Transverse colon (tissue), 4 donors: ENCODE measurements around the gene ELP5. TPM values are rescaled to one million over a fixed set of nuclear protein-coding genes. Genes with fewer than 3 reads are reported as not detected.
A peak's percentile ranks its signal among the peaks of the same experiment; 100 is the strongest.

Experiments used
- DNase-seq: peaks from one replicate; pipeline ENCODE4 v3.0.0-alpha.2; 2019
- H3K27ac ChIP-seq, 4 donors: fragments of 200-600 bp; sonication (generic); 2 replicates each; pipeline ENCODE4 v1.5.1; 2016 to 2018; ENCODE audit warnings: inconsistent platforms in 4 of 4
- H3K27me3 ChIP-seq: fragments of 200-600 bp; sonication (generic); 2 replicates; pipeline ENCODE4 v1.5.1; 2017; ENCODE audit warnings: inconsistent platforms
- H3K36me3 ChIP-seq, 4 donors: fragments of 200-600 bp; sonication (generic); 2 replicates each; pipeline ENCODE4 v1.5.1; 2017 to 2019; ENCODE audit warnings: inconsistent platforms in 4 of 4
- H3K4me1 ChIP-seq, 4 donors: fragments of 200-600 bp; sonication (generic); 2 replicates each; pipeline ENCODE4 v1.5.1; 2017 to 2020; ENCODE audit warnings: inconsistent platforms in 4 of 4
- H3K4me3 ChIP-seq, 4 donors: fragments of 200-600 bp; sonication (generic); 1 replicate in 1 of 4; 2 replicates in 3 of 4; pipeline versions ENCODE4 v1.5.1 to v1.6.1; 2017 to 2019; ENCODE audit warnings: inconsistent platforms in 4 of 4
- H3K9me3 ChIP-seq, 2 donors: fragments of 200-600 bp; sonication (generic); 2 replicates each; pipeline ENCODE4 v1.5.1; 2017 to 2019; ENCODE audit warnings: inconsistent platforms in 2 of 2
- CTCF ChIP-seq, 5 experiments: fragments of 200-600 bp in 3 of 5; fragments of 450-650 bp in 2 of 5; sonication (generic) in 3 of 5; IDR thresholded peaks; 1 replicate in 2 of 5; 2 replicates in 3 of 5; pipeline ENCODE4 v1.5.1; 2016 to 2017; ENCODE audit warnings: antibody characterized with exemption in 5 of 5, inconsistent platforms in 3 of 5, mild to moderate bottlenecking in 2 of 5, moderate library complexity in 1 of 5
- EP300 ChIP-seq: sonication (generic); formaldehyde crosslinking; IDR thresholded peaks from one replicate; pipeline ENCODE4 v1.6.1; 2017; ENCODE audit warnings: antibody characterized with exemption, low read depth
- POLR2A ChIP-seq: fragments of 450-650 bp; IDR thresholded peaks from one replicate; pipeline ENCODE4 v1.6.1; 2016; ENCODE audit warnings: antibody characterized with exemption, mild to moderate bottlenecking, moderate library complexity
- POLR2AphosphoS5 ChIP-seq, 3 donors: sonication (generic); formaldehyde crosslinking; IDR thresholded peaks; one replicate each; pipeline ENCODE4 v1.6.1; 2016; ENCODE audit warnings: antibody characterized with exemption in 3 of 3
- WGBS, 2 donors: methylation state at CpG; one replicate each; pipeline ENCODE4 v1.1.5; 2018; ENCODE audit warnings: low coverage in 1 of 2; 5-methylcytosine and 5-hydroxymethylcytosine counted together
- in situ Hi-C, 4 donors: fragments of 200-750 bp; cut with MboI; loops; one replicate each; pipeline versions ENCODE4 v1.15.0 to v1.15.1; 2017; ENCODE audit warnings: low sequenced_read_pairs in 3 of 4, low pct_ligation_motif_present in 1 of 4, low pct_unique_long_range_greater_than_20kb in 1 of 4
- intact Hi-C: fragments of 100-400 bp; cut with DNase I; formaldehyde crosslinking; loops from one replicate; pipeline ENCODE4 v1.15.1; 2023; ENCODE audit warnings: low total_unique reads
- total RNA-seq, 4 donors: library from RNA; depleted of rRNA; stranded (reverse); fragments of >200 nt; gene quantifications; one replicate each; pipeline ENCODE4 v1.1.0, GENCODE V29; 2016

Gene ELP5
- total RNA-seq, 4 donors from 2014 or later, result 4.9 to 36.2 (median 30.3) TPM

GRCh38 chr17:7224661-7225111 lies 27.3 kb upstream of the ELP5 start:
- TF ChIP-seq EP300 (no peak), POLR2A (no peak), POLR2AphosphoS5 (IDR thresholded peaks at IDR 0.05) (no peak), CTCF (IDR thresholded peaks at IDR 0.05) (no peak)
- H3K9me3 ChIP-seq, result no peaks in the 10 kb centered on the region
- 79% methylated on average over 15 of the region's 15 CpGs; no CpG with 5 or more reads in 1 of the 2 donors for WGBS, 2 donors
- H3K36me3 ChIP-seq, result peaks cover 0 to 38% (median 10%) of the 10 kb centered on the region in 4 donors
- intact Hi-C loops, result no loop called here
- no peak for DNase-seq
- in situ Hi-C loops, result loop anchor here in 1 of 4 donors (25.0 kb wide), 1 partner anchor 913 kb away; no protein-coding TSS in a partner anchor
- peaks cover 9 to 17% (median 15%) of the 10 kb centered on the region in 4 donors for H3K4me1 ChIP-seq
- H3K4me3 ChIP-seq, result no peak overlapping the region
- peak overlapping the region in 1 of 4 donors; percentile 11 for H3K27ac ChIP-seq
- H3K27me3 ChIP-seq, result no peaks in the 10 kb centered on the region

- intact Hi-C loops (no loop called here), in situ Hi-C loops (loop anchor here in 1 of 4 donors (25.0 kb wide), 1 partner anchor 911 kb away; no protein-coding TSS in a partner anchor)
- Histone ChIP-seq H3K4me1 (peaks cover 7 to 10% (median 8%) of the 10 kb centered on the region in 4 donors), H3K27me3 (no peaks in the 10 kb centered on the region), H3K36me3 (peaks cover 0 to 38% (median 13%) of the 10 kb centered on the region in 4 donors), H3K9me3 (no peaks in the 10 kb centered on the region), H3K27ac (peak overlapping the region in 1 of 4 donors; percentile 11), H3K4me3 (no peak overlapping the region)
- DNase-seq, result no peak
- 73 to 83% methylated on average over 3 to 18 of the region's 21 CpGs for WGBS, 2 donors
- TF ChIP-seq POLR2A (no peak), CTCF (IDR thresholded peaks at IDR 0.05) (no peak), POLR2AphosphoS5 (IDR thresholded peaks at IDR 0.05) (no peak), EP300 (no peak)
Observed at GRCh38 chr17:7225711-7226331, 26.2 kb upstream of the ELP5 start.

GRCh38 chr17:7226721-7227710 lies 25.0 kb upstream of the ELP5 start:
- Histone ChIP-seq H3K27ac (no peak overlapping the region), H3K36me3 (peaks cover 0 to 38% (median 13%) of the 10 kb centered on the region in 4 donors), H3K9me3 (no peaks in the 10 kb centered on the region), H3K4me3 (no peak overlapping the region), H3K4me1 (peaks cover 0 to 7% (median 3%) of the 10 kb centered on the region in 4 donors), H3K27me3 (no peaks in the 10 kb centered on the region)
- intact Hi-C loops (no loop called here), in situ Hi-C loops (loop anchor here in 1 of 4 donors (25.0 kb wide), 1 partner anchor 910 kb away; no protein-coding TSS in a partner anchor)
- 61 to 92% methylated on average over 2 to 30 of the region's 31 CpGs for WGBS, 2 donors
- TF ChIP-seq EP300 (no peak), POLR2A (no peak), CTCF (IDR thresholded peaks at IDR 0.05) (no peak), POLR2AphosphoS5 (IDR thresholded peaks at IDR 0.05) (no peak)
- no peak for DNase-seq

- peaks cover 15 to 22% (median 17%) of the 10 kb centered on the region in 4 donors for H3K4me1 ChIP-seq
- intact Hi-C loops (no loop called here), in situ Hi-C loops (loop anchor here in 1 of 4 donors (25.0 kb wide), 1 partner anchor 908 kb away; no protein-coding TSS in a partner anchor)
- H3K36me3 ChIP-seq, result peaks cover 0 to 30% (median 12%) of the 10 kb centered on the region in 4 donors
- no peak for DNase-seq
- no peaks in the 10 kb centered on the region for H3K27me3 ChIP-seq
- H3K9me3 ChIP-seq, result no peaks in the 10 kb centered on the region
- WGBS, 2 donors, result 50 to 92% methylated on average over 1 to 14 of the region's 14 CpGs
- TF ChIP-seq POLR2AphosphoS5 (IDR thresholded peaks at IDR 0.05) (no peak), CTCF (IDR thresholded peaks at IDR 0.05) (no peak)
- no peak overlapping the region for H3K27ac ChIP-seq
- no peak overlapping the region for H3K4me3 ChIP-seq
Observed at GRCh38 chr17:7228920-7229319, 23.1 kb upstream of the ELP5 start.
